Endothelial cell (in vitro differentiated cells): ENCODE measurements around the gene NUP214. TPM values are rescaled to one million over a fixed set of nuclear protein-coding genes. Genes with fewer than 3 reads are reported as not detected.

ENCODE experiments used
- DNase-seq: peaks from one replicate; pipeline ENCODE4 v3.0.0; 2021; ENCODE audit warnings: low spot score
- H3K27ac Mint-ChIP-seq: one replicate; pipeline ENCODE4 v1.8.0; 2021; ENCODE audit warnings: mixed read lengths, inconsistent platforms; ENCODE audit not compliant: unreplicated experiment
- H3K27me3 Mint-ChIP-seq: one replicate; pipeline ENCODE4 v1.8.0; 2021; ENCODE audit warnings: mild to moderate bottlenecking, moderate library complexity, mixed read lengths, inconsistent platforms; ENCODE audit not compliant: unreplicated experiment
- H3K36me3 Mint-ChIP-seq: one replicate; pipeline ENCODE4 v1.8.0; 2021; ENCODE audit warnings: mild to moderate bottlenecking, low read depth, mixed read lengths, inconsistent platforms; ENCODE audit not compliant: unreplicated experiment
- H3K4me1 Mint-ChIP-seq: one replicate; pipeline ENCODE4 v1.8.0; 2021; ENCODE audit warnings: mild to moderate bottlenecking, mixed read lengths, inconsistent platforms; ENCODE audit not compliant: unreplicated experiment
- H3K4me3 Mint-ChIP-seq: one replicate; pipeline ENCODE4 v1.8.0; 2021; ENCODE audit warnings: mild to moderate bottlenecking, mixed read lengths, inconsistent platforms; ENCODE audit not compliant: unreplicated experiment
- H3K9me3 Mint-ChIP-seq: one replicate; pipeline ENCODE4 v1.8.0; 2021; ENCODE audit warnings: mixed read lengths, inconsistent platforms; ENCODE audit not compliant: unreplicated experiment
- CTCF ChIP-seq: fragments of 200-600 bp; sonication (generic); IDR thresholded peaks from one replicate; pipeline ENCODE4 v1.5.0; 2021; ENCODE audit warnings: antibody characterized with exemption; ENCODE audit not compliant: unreplicated experiment
- total RNA-seq: library from RNA; stranded (reverse); fragmentation: NEBNext Ultra II Directional; extraction: Animal tissue kit (Norgen Biotek cat#: 25700); gene quantifications from one replicate; pipeline ENCODE4 v1.2.1, GENCODE V29; 2021; ENCODE audit not compliant: unreplicated experiment

NUP214 gene
- total RNA-seq, 1 donor from 2014 or later, result 60.8 TPM

GRCh38 chr9:131194762-131195161 lies 69.4 kb downstream of the NUP214 start:
- Mint-ChIP-seq H3K36me3 (peaks cover 24% of the 10 kb centered on the region), H3K9me3 (no peaks in the 10 kb centered on the region), H3K27me3 (no peaks in the 10 kb centered on the region), H3K27ac (no peak overlapping the region), H3K4me1 (peaks cover 5% of the 10 kb centered on the region), H3K4me3 (no peak overlapping the region)
- no peak for DNase-seq
- TF ChIP-seq CTCF, result no peak

- Mint-ChIP-seq H3K36me3 (peaks cover 29% of the 10 kb centered on the region), H3K27me3 (no peaks in the 10 kb centered on the region), H3K27ac (no peak overlapping the region), H3K4me3 (no peak overlapping the region), H3K4me1 (no peaks in the 10 kb centered on the region), H3K9me3 (no peaks in the 10 kb centered on the region)
- DNase-seq, result no peak
- no peak for TF ChIP-seq CTCF
Measured at GRCh38 chr9:131197160-131197911, 72.0 kb downstream of the NUP214 start.

- no peak for DNase-seq
- no peak for TF ChIP-seq CTCF
- Mint-ChIP-seq H3K36me3 (peaks cover 29% of the 10 kb centered on the region), H3K9me3 (no peaks in the 10 kb centered on the region), H3K4me3 (no peak overlapping the region), H3K27ac (no peak overlapping the region), H3K27me3 (no peaks in the 10 kb centered on the region), H3K4me1 (no peaks in the 10 kb centered on the region)
Measured at GRCh38 chr9:131198041-131198715, 72.8 kb downstream of the NUP214 start.

GRCh38 chr9:131201856-131202255 lies 76.5 kb downstream of the NUP214 start:
- H3K27ac Mint-ChIP-seq, result no peak overlapping the region
- no peak overlapping the region for H3K4me3 Mint-ChIP-seq
- H3K27me3 Mint-ChIP-seq, result no peaks in the 10 kb centered on the region
- no peaks in the 10 kb centered on the region for H3K9me3 Mint-ChIP-seq
- H3K36me3 Mint-ChIP-seq, result peaks cover 44% of the 10 kb centered on the region
- DNase-seq, result no peak
- no peaks in the 10 kb centered on the region for H3K4me1 Mint-ChIP-seq
- TF ChIP-seq CTCF, result no peak
